ENCODE results near the gene KCNF1.
"Not testable (repeated sequence)": the region's sequence is repeated elsewhere in the genome, so short reads cannot be mapped to it uniquely, and the experiment has no call there.

KCNF1 gene

GRCh38 chr2:10947446-10948187 is 35.9 kb downstream of the KCNF1 start:
- no peak for DNase-seq

- no peak for DNase-seq
These were observed 36.4 kb downstream of the KCNF1 start for GRCh38 chr2:10948188-10948564.

- no peak for DNase-seq
These were observed 37.0 kb downstream of the KCNF1 start for GRCh38 chr2:10948606-10949230.

GRCh38 chr2:10949835-10950234 is 38.1 kb downstream of the KCNF1 start:
- DNase-seq, result no peak

GRCh38 chr2:10951558-10952414 is 40.1 kb downstream of the KCNF1 start:
- no peak for DNase-seq

GRCh38 chr2:10954416-10954815 is 42.7 kb downstream of the KCNF1 start:
- DNase-seq, result no peak

- no peak for DNase-seq
These were observed 43.4 kb downstream of the KCNF1 start for GRCh38 chr2:10954856-10955818.

GRCh38 chr2:10956006-10956790 is 44.5 kb downstream of the KCNF1 start:
- no peak for DNase-seq

- DNase-seq, result no peak
These were observed 45.7 kb downstream of the KCNF1 start for GRCh38 chr2:10957391-10957790.

- not testable (repeated sequence) for DNase-seq
These were observed 46.7 kb downstream of the KCNF1 start for GRCh38 chr2:10958452-10958851.

- no peak for DNase-seq
These were observed 49.1 kb downstream of the KCNF1 start for GRCh38 chr2:10960606-10961489.

GRCh38 chr2:10961490-10961875 is 49.7 kb downstream of the KCNF1 start:
- DNase-seq, result no peak

GRCh38 chr2:10962004-10962403 is 50.3 kb downstream of the KCNF1 start:
- no peak for DNase-seq

GRCh38 chr2:10963155-10963554 is 51.4 kb downstream of the KCNF1 start:
- DNase-seq, result peak; percentile 12
